IMR-90 (cell line): ENCODE measurements around the gene FKRP. TPM values are rescaled to one million over a fixed set of nuclear protein-coding genes. Genes with fewer than 3 reads are reported as not detected.

Experiments
- ATAC-seq: fragments of 200-7000 bp; cut with Tn5 transposase; 2 replicates; pipeline ENCODE4 v1.9.1; 2020; ENCODE audit warnings: low read depth, mild to moderate bottlenecking, moderate library complexity
- BruUV-seq: library from RNA; stranded (reverse); fragments of 400-500 nt; replicated peaks from 2 replicates; lab custom pipeline; 2021; lab: Mats Ljungman, UMichigan
- CTCF ChIA-PET: fragments of 300-600 bp; formaldehyde crosslinking; extraction: SDS; loops from one replicate; lab custom pipeline; 2021; ENCODE audit warnings: antibody characterized with exemption; lab: Yijun Ruan, JAX
- POLR2A ChIA-PET: fragments of 300-600 bp; sonication (Branson Sonifier 250); formaldehyde crosslinking; loops from one replicate; lab custom pipeline; 2022; ENCODE audit warnings: antibody characterized with exemption; ENCODE audit not compliant: unreplicated experiment; lab: Charles Lee
- DNase-seq: peaks from one replicate; pipeline ENCODE4 v3.0.0; 2013
- H2AFZ ChIP-seq: replicated peaks from 2 replicates; pipeline ENCODE3; 2013; ENCODE audit warnings: low read length, mild to moderate bottlenecking; ENCODE audit not compliant: poor library complexity
- H2AK5ac ChIP-seq: 2 replicates; pipeline ENCODE4 v1.6.1; 2013; ENCODE audit warnings: low read depth, low read length, inconsistent platforms
- H2AK9ac ChIP-seq: replicated peaks from 2 replicates; pipeline ENCODE3; 2013; ENCODE audit warnings: mild to moderate bottlenecking, low read depth, low read length, moderate library complexity; ENCODE audit not compliant: poor library complexity
- H2BK120ac ChIP-seq: 2 replicates; pipeline ENCODE4 v1.6.1; 2013; ENCODE audit warnings: low read depth, low read length, inconsistent platforms
- H2BK15ac ChIP-seq: 3 replicates; pipeline ENCODE4 v1.6.1; 2013; ENCODE audit warnings: low read depth, low read length, inconsistent platforms
- H2BK20ac ChIP-seq: 2 replicates; pipeline ENCODE4 v1.6.1; 2013; ENCODE audit warnings: low read depth, mild to moderate bottlenecking, inconsistent platforms, low read length, moderate library complexity
- H2BK5ac ChIP-seq: 2 replicates; pipeline ENCODE4 v1.6.1; 2013; ENCODE audit warnings: mild to moderate bottlenecking, low read depth, low read length, inconsistent platforms; ENCODE audit not compliant: poor library complexity, severe bottlenecking
- H3K14ac ChIP-seq: replicated peaks from 2 replicates; pipeline ENCODE4 v1.6.1; 2013; ENCODE audit warnings: low read depth, low read length, inconsistent platforms
- H3K18ac ChIP-seq: 2 replicates; pipeline ENCODE4 v1.6.1; 2013; ENCODE audit warnings: low read depth, low read length, control low read depth
- H3K23ac ChIP-seq: 2 replicates; pipeline ENCODE4 v1.6.1; 2013; ENCODE audit warnings: low read depth, low read length, inconsistent platforms
- H3K27ac ChIP-seq: 2 replicates; pipeline ENCODE4 v1.5.1; 2013; ENCODE audit warnings: mild to moderate bottlenecking, control low read depth, low read length; ENCODE audit not compliant: insufficient read depth
- H3K27me3 ChIP-seq: 2 replicates; pipeline ENCODE4 v1.6.1; 2013; ENCODE audit warnings: low read length; ENCODE audit not compliant: control insufficient read depth, insufficient read depth
- H3K36me3 ChIP-seq: 2 replicates; pipeline ENCODE4 v1.6.1; 2013; ENCODE audit warnings: low read length, mixed read lengths; ENCODE audit not compliant: control insufficient read depth, insufficient read depth
- H3K4ac ChIP-seq: 2 replicates; pipeline ENCODE4 v1.6.1; 2013; ENCODE audit warnings: low read depth, low read length, inconsistent platforms
- H3K4me1 ChIP-seq: 2 replicates; pipeline ENCODE4 v1.6.1; 2013; ENCODE audit warnings: low read length, mixed read lengths; ENCODE audit not compliant: control insufficient read depth, insufficient read depth
- H3K4me2 ChIP-seq: 2 replicates; pipeline ENCODE4 v1.6.1; 2013; ENCODE audit warnings: low read depth, mild to moderate bottlenecking, control low read depth, low read length, moderate library complexity
- H3K4me3 ChIP-seq: 2 replicates; pipeline ENCODE4 v1.5.1; 2013; ENCODE audit warnings: low read depth, mild to moderate bottlenecking, control low read depth, low read length, moderate library complexity; ENCODE audit not compliant: insufficient read depth
- H3K56ac ChIP-seq: 2 replicates; pipeline ENCODE4 v1.6.1; 2013; ENCODE audit warnings: low read length, inconsistent platforms; ENCODE audit not compliant: insufficient read depth; ENCODE audit errors: extremely low read depth
- H3K79me1 ChIP-seq, 2 experiments: 2 replicates each; pipeline ENCODE4 v1.6.1; 2013; ENCODE audit warnings: low read length in 2 of 2, inconsistent platforms in 1 of 2, low read depth in 1 of 2
- H3K9ac ChIP-seq: 2 replicates; pipeline ENCODE4 v1.6.1; 2013; ENCODE audit warnings: low read depth, low read length, control low read depth
- H3K9me1 ChIP-seq: 2 replicates; pipeline ENCODE4 v1.6.1; 2013; ENCODE audit warnings: low read length, inconsistent platforms; ENCODE audit not compliant: insufficient read depth
- H3K9me3 ChIP-seq: 2 replicates; pipeline ENCODE4 v1.6.1; 2013; ENCODE audit warnings: low read length; ENCODE audit not compliant: control insufficient read depth, insufficient read depth
- H4K20me1 ChIP-seq: 2 replicates; pipeline ENCODE4 v1.6.1; 2013; ENCODE audit warnings: low read length, inconsistent platforms; ENCODE audit not compliant: insufficient read depth
- H4K5ac ChIP-seq: 2 replicates; pipeline ENCODE4 v1.6.1; 2013; ENCODE audit warnings: mild to moderate bottlenecking, low read depth, low read length, control low read depth
- H4K8ac ChIP-seq, 2 experiments: 2 replicates each; pipeline ENCODE4 v1.6.1; 2013; ENCODE audit warnings: low read depth in 2 of 2, low read length in 2 of 2, control low read depth in 1 of 2, inconsistent platforms in 1 of 2
- H4K91ac ChIP-seq: 2 replicates; pipeline ENCODE4 v1.6.1; 2013; ENCODE audit warnings: low read depth, low read length, inconsistent platforms; ENCODE audit not compliant: insufficient read depth
- BHLHE40 ChIP-seq: fragments of 150-350 bp; IDR thresholded peaks from 2 replicates; pipeline ENCODE4 v1.6.1; 2016; ENCODE audit warnings: mild to moderate bottlenecking, low read depth, low read length
- CEBPB ChIP-seq: IDR thresholded peaks from 2 replicates; pipeline ENCODE4 v1.6.1; 2012; ENCODE audit warnings: low read depth, low read length, improper control_type of control experiment
- CHD1 ChIP-seq: IDR thresholded peaks from 2 replicates; pipeline ENCODE4 v1.6.1; 2012; ENCODE audit warnings: low read depth, low read length, improper control_type of control experiment
- FOS ChIP-seq: fragments of 150-350 bp; IDR thresholded peaks from 2 replicates; pipeline ENCODE4 v1.6.1; 2016; ENCODE audit warnings: low read depth, low read length
- MAFK ChIP-seq: IDR thresholded peaks from 2 replicates; pipeline ENCODE4 v1.6.1; 2012; ENCODE audit warnings: low read depth, low read length, improper control_type of control experiment
- MAZ ChIP-seq: IDR thresholded peaks from 2 replicates; pipeline ENCODE4 v1.6.1; 2012; ENCODE audit warnings: low read depth, mild to moderate bottlenecking, low read length, improper control_type of control experiment, moderate library complexity, borderline replicate concordance
- MXI1 ChIP-seq: IDR thresholded peaks from 2 replicates; pipeline ENCODE4 v1.6.1; 2012; ENCODE audit warnings: low read depth, mild to moderate bottlenecking, low read length, moderate library complexity, borderline replicate concordance
- NFE2L2 ChIP-seq: fragments of 150-350 bp; IDR thresholded peaks from 2 replicates; pipeline ENCODE4 v1.6.1; 2016; ENCODE audit warnings: low read depth, mild to moderate bottlenecking, low read length
- POLR2A ChIP-seq: IDR thresholded peaks from 2 replicates; pipeline ENCODE4 v1.6.1; 2012; ENCODE audit warnings: mild to moderate bottlenecking, low read depth, low read length
- RAD21 ChIP-seq: IDR thresholded peaks from 2 replicates; pipeline ENCODE4 v1.6.1; 2012; ENCODE audit warnings: low read length, improper control_type of control experiment
- RCOR1 ChIP-seq: IDR thresholded peaks from 2 replicates; pipeline ENCODE4 v1.6.1; 2012; ENCODE audit warnings: mild to moderate bottlenecking, low read length, improper control_type of control experiment; ENCODE audit not compliant: insufficient replicate concordance
- RFX5 ChIP-seq: IDR thresholded peaks from 2 replicates; pipeline ENCODE4 v1.8.0; 2012; ENCODE audit warnings: low read depth, mild to moderate bottlenecking, low read length, moderate library complexity
- SMC3 ChIP-seq: fragments of 150-350 bp; IDR thresholded peaks from 2 replicates; pipeline ENCODE4 v1.6.1; 2016; ENCODE audit warnings: low read depth, mild to moderate bottlenecking, antibody characterized with exemption, low read length, moderate library complexity
- WGBS, 2 experiments: methylation state at CpG; one replicate each; pipeline versions ENCODE4 v1.1.5 to v1.1.7; 2013; ENCODE audit warnings: missing lambda C conversion rate in 2 of 2; ENCODE audit not compliant: insufficient read length in 1 of 2; ENCODE audit errors: extremely low coverage in 2 of 2; 5-methylcytosine and 5-hydroxymethylcytosine counted together
- dilution Hi-C: fragments of 300-500 bp; cut with HindIII; formaldehyde crosslinking; loops from one replicate; pipeline ENCODE4 v1.14.3; 2018; ENCODE audit warnings: low sequenced_read_pairs; ENCODE audit not compliant: unreplicated experiment
- in situ Hi-C: fragments of 300-500 bp; cut with MboI; formaldehyde crosslinking; loops from 3 replicates; pipeline ENCODE4 v1.14.3; 2019; ENCODE audit warnings: low sequenced_read_pairs, inconsistent platforms, mixed read lengths
- intact Hi-C: fragments of 100-400 bp; cut with micrococcal nuclease; formaldehyde crosslinking; loops from 2 replicates; pipeline ENCODE4 v1.10.0; 2022
- polyA plus RNA-seq, 3 experiments: library from polyadenylated mRNA; depleted of rRNA; stranded (reverse); fragments of >200 nt; gene quantifications; 2 replicates each; pipeline ENCODE4 v1.2.3, GENCODE V29; 2012; ENCODE audit warnings: low replicate concordance in 1 of 3
- total RNA-seq: library from RNA; depleted of rRNA; stranded (reverse); fragments of >200 nt; gene quantifications from 2 replicates; pipeline ENCODE4 v1.2.3, GENCODE V29; 2012
- TF ChIP-seq, protein P1 (sequence below): fragments of 150-350 bp; IDR thresholded peaks from 2 replicates; pipeline ENCODE4 v1.6.1; 2016; ENCODE audit warnings: low read depth, mild to moderate bottlenecking, low read length, moderate library complexity, borderline replicate concordance
- TF ChIP-seq, protein P2 (sequence below): conservative IDR thresholded peaks from 2 replicates; pipeline ENCODE4 v1.5.1; 2012; ENCODE audit warnings: mild to moderate bottlenecking, low read depth, low read length, improper control_type of control experiment
- TF ChIP-seq, protein P3 (sequence below): fragments of 150-350 bp; IDR thresholded peaks from 2 replicates; pipeline ENCODE4 v1.6.1; 2017; ENCODE audit warnings: mild to moderate bottlenecking, antibody characterized with exemption, low read length, low read depth

FKRP gene
- total and polyA plus RNA-seq, 2 of the 4 experiments (the other 2 are of a cell fraction) = 6.1 to 25.3 TPM

DNA sequence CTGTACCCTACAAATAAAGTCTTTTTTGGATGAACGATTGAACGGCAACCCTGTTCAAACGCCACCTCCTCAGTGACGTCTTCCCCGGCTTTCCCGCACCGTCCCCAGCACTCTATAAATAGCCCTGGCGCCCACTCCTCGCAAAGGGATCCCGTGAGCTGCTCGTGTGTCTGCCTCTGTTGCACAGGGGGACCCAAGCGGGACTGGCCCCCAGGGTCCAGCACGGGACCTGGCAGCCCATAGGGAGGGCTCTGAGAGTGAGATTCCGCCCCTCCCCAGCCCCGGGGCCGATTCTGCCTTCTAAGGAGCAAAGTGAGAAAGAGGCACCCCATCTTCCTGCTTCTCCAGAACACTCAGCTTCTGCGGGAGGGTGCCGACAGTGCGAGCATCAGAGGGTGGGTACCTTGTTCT is 8.1 kb upstream of the FKRP start:
- no peak overlapping the region for H3K9ac ChIP-seq
- H3K27ac ChIP-seq = no peak overlapping the region
- H2BK20ac ChIP-seq = no peak overlapping the region
- ChIA-PET CTCF (no interaction called here), POLR2A (no interaction called here)
- no peak overlapping the region for H3K56ac ChIP-seq
- no TSS peak for BruUV-seq
- no peak overlapping the region for H4K8ac ChIP-seq
- TF ChIP-seq RAD21 (no peak), NFE2L2 (no peak), RFX5 (no peak), RCOR1 (no peak), MAFK (no peak), MAZ (no peak), CHD1 (no peak), BHLHE40 (no peak), FOS (no peak), CEBPB (no peak), POLR2A (no peak), SMC3 (no peak), MXI1 (no peak)
- TF ChIP-seq, protein P1, sequence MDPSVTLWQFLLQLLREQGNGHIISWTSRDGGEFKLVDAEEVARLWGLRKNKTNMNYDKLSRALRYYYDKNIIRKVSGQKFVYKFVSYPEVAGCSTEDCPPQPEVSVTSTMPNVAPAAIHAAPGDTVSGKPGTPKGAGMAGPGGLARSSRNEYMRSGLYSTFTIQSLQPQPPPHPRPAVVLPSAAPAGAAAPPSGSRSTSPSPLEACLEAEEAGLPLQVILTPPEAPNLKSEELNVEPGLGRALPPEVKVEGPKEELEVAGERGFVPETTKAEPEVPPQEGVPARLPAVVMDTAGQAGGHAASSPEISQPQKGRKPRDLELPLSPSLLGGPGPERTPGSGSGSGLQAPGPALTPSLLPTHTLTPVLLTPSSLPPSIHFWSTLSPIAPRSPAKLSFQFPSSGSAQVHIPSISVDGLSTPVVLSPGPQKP = no peak
- TF ChIP-seq, protein P2, sequence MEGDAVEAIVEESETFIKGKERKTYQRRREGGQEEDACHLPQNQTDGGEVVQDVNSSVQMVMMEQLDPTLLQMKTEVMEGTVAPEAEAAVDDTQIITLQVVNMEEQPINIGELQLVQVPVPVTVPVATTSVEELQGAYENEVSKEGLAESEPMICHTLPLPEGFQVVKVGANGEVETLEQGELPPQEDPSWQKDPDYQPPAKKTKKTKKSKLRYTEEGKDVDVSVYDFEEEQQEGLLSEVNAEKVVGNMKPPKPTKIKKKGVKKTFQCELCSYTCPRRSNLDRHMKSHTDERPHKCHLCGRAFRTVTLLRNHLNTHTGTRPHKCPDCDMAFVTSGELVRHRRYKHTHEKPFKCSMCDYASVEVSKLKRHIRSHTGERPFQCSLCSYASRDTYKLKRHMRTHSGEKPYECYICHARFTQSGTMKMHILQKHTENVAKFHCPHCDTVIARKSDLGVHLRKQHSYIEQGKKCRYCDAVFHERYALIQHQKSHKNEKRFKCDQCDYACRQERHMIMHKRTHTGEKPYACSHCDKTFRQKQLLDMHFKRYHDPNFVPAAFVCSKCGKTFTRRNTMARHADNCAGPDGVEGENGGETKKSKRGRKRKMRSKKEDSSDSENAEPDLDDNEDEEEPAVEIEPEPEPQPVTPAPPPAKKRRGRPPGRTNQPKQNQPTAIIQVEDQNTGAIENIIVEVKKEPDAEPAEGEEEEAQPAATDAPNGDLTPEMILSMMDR = no peak
- TF ChIP-seq, protein P3, sequence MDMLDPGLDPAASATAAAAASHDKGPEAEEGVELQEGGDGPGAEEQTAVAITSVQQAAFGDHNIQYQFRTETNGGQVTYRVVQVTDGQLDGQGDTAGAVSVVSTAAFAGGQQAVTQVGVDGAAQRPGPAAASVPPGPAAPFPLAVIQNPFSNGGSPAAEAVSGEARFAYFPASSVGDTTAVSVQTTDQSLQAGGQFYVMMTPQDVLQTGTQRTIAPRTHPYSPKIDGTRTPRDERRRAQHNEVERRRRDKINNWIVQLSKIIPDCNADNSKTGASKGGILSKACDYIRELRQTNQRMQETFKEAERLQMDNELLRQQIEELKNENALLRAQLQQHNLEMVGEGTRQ = no peak
- no peaks in the 10 kb centered on the region for H3K9me3 ChIP-seq
- H3K36me3 ChIP-seq = peaks cover 46% of the 10 kb centered on the region
- H3K14ac ChIP-seq = no peak overlapping the region
- H3K4me3 ChIP-seq = no peak overlapping the region
- ATAC-seq (no peak), DNase-seq (no peak)
- H3K79me1 ChIP-seq = peaks cover 34 to 82% of the 10 kb centered on the region in 2 experiments
- H3K4ac ChIP-seq = no peak overlapping the region
- H2AK5ac ChIP-seq = no peak overlapping the region
- H4K91ac ChIP-seq = no peak overlapping the region
- H3K9me1 ChIP-seq = peaks cover 24% of the 10 kb centered on the region
- H3K4me2 ChIP-seq = no peak overlapping the region
- H4K5ac ChIP-seq = no peak overlapping the region
- H2AFZ ChIP-seq = no peak overlapping the region
- in situ Hi-C loops = no loop called here
- peaks cover 29% of the 10 kb centered on the region for H3K4me1 ChIP-seq
- no peak overlapping the region for H2BK5ac ChIP-seq
- no peak overlapping the region for H2BK120ac ChIP-seq
- no peak overlapping the region for H2AK9ac ChIP-seq
- WGBS, 2 experiments = 65% methylated on average over 2 of the region's 19 CpGs; no CpG with 5 or more reads in 1 of the 2 experiments
- no peak overlapping the region for H3K23ac ChIP-seq
- no peaks in the 10 kb centered on the region for H3K27me3 ChIP-seq
- no peak overlapping the region for H2BK15ac ChIP-seq
- dilution Hi-C loops = no loop called here
- peaks cover 85% of the 10 kb centered on the region for H4K20me1 ChIP-seq
- H3K18ac ChIP-seq = no peak overlapping the region
- intact Hi-C loops = no loop called here
